Fibroblast of peridontal ligament (primary cell): ENCODE data around the gene PLCL2.
A peak's percentile ranks its signal among the peaks of the same experiment; 100 is the strongest.
"Not testable (repeated sequence)": the region's sequence is repeated elsewhere in the genome, so short reads cannot be mapped to it uniquely, and the experiment has no call there.

Experiments used
- DNase-seq: peaks from one replicate; pipeline ENCODE4 v3.0.0-alpha.2; 2010; ENCODE audit errors: extremely low read depth

PLCL2 gene

DNA sequence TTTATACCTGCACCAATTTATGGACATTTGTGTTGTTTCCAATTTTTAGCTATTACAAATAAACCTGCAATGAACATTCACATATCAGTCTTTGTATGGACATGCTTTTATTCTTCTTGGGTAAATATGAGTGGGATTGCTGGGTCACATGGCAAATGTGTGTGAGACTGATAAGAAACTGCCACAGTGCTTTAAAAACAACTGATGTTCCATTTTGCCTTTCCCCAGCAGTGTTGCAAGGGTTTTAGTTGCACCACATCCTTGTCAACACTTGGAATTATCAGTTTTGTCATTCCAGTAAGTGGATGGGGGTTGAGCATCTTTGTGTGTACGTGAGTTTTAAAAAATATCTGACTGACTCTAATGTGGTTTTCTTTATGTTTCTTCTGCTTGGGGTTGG, 191.2 kb downstream of the PLCL2 start:
- no peak for DNase-seq

DNA sequence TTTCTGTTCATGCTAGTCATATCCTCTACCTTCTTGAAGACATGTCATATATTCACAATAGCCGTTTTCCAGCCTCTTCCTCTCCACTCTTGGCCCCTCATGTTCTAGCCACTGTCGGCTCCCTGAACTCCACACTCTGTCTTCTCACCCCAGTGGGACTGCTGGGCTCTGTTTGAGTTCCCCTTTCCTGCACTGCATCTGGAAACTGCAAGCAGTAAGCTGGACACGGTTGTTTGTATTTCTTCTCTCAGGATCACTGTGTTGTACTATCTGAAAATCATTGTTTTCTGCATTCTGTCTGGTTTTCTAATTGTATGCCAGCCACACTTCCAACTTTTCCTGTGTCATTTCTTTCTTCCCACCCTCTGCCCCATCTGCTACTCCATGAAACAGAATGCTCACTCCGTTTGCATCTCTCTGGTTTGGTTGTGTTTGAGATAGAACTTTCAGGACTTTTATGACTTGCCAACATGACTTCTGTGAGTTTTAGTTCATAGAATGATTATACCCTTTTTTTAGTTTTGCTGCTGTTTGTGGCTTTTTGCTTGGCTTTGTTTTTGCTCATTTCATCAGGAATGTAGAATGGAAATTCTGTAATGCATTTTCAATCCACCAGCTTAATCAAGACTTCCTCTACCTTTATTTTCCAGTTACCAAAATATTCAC, 192.3 kb downstream of the PLCL2 start:
- DNase-seq = no peak

DNA sequence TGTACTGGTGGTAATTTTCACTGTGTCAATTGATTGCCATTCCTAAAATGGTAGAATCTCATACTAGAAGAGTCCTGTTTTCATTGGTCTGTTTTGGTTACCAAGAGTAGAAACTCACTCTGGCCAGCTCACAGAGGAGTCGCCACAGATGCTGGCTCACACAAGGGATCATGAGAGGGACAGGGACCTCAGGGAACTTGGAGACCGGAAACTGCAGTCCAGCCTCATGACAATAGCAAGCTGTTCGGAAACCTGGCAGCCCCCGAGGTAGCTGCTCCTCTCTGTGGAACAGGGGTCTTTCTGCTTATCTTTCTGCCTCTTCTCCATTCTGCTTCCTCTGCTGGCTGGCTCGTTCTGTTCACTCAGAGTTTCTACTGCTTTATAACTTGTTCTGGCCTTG, 192.9 kb downstream of the PLCL2 start:
- no peak for DNase-seq

DNA sequence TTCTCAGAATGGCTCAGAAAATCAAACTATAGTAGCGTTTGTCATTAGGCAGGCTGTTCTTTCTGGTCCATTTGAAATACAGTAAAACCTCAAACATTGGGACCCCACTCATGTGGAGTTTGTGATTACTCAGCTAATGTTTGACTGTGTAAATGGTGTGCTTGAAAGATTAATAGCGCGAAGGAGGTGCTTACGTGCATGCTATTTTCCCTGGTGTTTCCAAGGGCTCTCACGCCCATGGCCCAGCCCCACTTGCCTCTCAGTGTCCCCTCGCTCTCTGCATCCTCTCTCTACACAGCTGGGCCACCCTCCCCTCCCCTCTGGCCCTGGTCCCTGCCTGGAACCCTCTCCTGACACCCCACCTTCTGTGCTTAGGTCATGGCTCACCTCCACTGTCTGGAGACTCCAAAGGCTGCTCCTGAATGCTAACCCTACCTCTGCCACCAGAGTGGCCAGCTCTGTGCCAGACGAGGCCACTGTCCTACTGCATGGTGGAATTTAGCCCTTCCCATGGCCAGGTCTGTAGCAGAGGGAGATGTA, 194.2 kb downstream of the PLCL2 start:
- no peak for DNase-seq

DNA sequence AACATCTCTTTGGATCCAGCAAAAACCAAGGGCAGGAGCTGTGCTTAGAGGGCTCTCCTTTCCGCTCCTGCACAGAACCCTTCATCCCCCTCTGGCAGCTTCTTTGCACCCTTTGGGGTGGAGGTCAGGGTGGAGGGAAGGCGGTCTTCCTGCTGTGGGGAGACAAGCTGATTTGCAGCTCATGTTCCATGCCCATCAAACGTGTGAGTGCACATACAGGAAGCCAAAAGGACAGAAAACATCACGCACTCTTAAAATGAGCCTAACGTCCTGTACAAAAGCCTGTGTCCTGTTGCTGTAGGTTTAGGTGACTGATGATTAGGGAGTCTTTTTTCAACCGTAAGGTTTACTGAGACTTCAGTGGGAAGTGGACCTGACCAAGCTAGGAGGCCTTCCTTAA, 195.2 kb downstream of the PLCL2 start:
- no peak for DNase-seq

DNA sequence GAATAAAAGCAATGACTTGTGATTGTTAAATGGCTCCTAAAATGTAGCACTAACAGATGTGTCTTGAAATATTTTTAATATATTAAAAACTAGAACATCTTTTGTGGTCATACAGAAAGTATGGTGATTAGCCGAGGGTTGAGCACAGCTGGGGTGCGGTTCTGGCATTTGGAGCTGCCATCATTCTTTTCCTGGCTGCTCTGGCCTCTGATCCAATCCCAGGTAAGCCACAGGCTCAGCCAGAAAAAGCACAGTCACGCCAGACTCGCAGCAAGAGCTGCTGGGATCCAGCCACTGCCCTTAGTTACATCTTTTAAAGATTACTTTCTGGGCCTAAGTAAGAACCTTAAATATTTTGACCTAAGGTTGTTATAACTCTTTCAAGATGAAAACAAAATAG, 196.8 kb downstream of the PLCL2 start:
- no peak for DNase-seq

DNA sequence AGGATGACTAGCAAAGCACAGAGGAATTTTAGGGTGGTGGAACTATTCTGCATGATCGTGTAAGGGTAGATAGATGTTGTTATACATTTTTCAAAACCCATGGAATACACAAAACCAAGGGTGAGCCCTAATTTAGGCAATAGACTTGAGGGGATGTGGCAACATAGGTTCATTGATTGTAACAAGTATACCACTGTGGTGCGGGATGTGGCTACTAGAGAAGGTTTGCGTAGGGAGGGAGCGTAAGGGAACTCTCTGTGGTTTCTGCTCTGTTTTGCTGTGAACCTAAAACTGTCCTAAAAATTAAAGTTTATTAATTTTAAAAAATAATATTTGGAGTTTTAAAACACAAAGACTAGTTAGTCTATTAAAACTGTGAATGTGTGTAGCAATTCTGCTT, 202.8 kb downstream of the PLCL2 start:
- DNase-seq = no peak

DNA sequence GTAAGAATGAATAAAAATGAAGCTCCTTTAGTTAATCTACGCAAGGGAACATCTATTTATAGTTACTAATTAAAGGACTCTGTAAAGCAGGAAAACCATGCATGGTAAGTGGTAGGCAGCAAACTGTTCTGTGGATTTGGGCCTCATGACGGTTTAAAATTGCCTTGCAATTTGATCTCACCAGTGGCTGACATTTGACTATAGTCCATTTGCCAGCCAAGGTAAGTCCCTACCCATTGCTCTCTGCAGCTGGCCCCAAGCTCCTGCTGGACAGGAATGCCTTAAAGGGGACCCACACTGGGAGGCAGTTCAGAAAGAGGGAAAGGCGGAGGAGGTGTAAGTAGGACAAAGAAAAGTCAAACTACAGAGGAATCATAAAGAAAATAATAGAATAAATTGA, 203.3 kb downstream of the PLCL2 start:
- no peak for DNase-seq

DNA sequence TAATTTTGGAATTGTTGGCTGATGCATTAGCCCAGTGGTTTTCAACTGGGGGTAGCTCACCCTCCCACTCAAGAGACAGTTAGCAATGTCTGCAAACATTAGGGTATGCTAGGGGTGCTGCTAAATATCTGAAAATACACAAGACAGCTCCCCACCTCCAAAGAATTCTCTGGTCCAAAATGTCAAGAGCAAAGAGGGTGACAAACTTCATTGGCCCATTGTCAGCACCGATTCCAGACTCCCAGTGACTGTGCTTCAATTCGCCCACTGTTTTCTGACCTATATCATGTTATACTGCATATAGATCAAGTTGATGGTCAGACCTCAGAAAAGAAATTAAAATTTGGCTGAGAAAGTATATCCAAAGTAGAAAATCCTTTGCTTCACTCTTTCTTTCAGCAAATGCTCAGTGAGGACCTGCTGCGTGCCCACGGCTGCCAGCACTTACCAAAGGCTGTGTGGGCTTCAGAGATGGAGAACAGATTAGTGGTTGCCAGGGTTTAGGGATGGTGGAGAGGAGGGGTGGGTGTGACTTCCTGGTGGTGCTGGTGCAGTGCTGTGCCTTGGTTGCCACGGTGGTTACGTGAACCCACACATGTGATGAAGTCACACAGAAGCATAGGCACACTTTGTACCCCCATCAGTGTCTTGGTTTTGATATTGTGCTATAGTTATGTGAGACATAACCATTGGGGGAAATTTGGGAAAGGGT, 204.0 kb downstream of the PLCL2 start:
- DNase-seq = no peak

DNA sequence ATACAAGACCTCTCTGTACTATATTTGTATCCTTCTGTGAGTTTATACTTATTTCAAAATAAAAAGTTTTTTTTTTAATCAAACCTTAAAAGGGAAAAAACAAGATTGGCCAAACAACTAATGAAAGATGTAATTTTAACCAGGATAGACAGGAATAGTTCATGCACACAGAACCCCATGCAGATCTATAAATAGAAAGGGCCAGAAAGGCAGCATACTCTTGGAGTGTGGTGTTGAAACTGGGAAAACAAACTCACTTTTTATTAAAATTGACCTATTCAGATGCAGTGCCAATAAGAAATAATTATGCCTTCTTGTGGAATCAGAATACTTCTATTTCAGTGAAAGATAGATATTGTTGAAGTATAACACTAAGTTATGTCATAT, 204.6 kb downstream of the PLCL2 start:
- peak; percentile 15 for DNase-seq

DNA sequence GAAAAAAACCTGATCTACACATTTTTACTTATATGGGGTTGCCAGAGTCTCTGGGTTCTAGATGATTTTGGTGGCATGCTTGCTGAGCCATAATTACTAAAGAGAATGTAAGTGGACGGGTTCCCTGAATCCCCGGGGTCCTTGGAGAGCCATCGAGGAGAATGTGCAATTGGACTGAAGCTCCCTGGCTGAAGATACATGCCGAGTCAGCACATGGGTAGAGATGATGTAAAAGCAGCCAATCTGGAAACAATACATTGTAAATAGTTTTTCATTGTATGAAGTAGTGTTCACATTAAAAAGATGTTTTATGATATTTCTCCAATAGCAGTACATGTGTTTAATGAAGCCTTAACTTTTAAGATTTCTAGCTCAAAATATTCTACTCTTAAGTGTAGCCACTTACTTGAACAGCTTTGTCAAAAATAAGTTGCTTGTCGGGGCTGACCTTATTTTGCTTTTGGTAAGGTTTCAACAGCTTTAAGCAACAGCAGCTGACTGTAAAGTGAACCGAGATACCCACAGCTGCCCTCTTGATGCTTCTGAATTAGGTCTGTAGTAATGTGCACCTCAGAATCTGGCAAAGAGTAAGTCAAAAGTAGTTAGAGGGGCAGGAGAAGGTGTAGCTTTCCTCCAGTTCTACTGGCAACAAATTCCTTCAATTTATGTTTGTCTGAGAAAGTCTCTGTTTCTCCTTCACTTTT, 205.7 kb downstream of the PLCL2 start:
- DNase-seq = peak; percentile 24

DNA sequence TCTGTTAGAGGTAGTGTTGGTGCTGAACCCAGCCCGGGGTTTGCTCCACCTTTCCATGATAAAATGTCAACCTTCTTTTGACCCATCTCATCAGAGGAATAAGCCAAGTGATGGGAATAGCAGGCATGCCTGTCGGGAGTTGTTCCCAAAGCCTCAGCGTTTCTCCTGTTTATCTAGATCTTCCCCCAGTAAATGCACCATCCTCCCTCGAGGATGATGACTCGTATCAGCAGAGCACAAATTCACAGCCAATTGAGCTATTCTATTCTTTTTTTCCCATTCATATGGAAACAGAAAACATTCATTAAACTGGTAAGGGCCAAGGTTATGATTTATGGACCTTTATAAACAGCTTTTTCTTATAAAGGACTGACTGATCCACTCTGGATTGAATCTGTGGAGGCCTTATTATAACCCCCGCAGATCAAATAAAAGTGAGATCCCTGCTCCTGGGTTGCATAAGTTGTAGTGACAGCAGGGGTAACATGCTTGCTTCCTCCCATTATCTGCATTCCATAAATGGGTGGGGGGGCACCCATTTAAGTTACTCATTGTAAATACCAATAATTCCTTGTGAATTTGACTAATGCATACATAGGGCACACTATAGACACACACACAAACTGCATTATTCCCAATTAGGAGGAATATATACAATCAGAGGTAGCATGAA, 207.3 kb downstream of the PLCL2 start:
- DNase-seq = peak; percentile 22

DNA sequence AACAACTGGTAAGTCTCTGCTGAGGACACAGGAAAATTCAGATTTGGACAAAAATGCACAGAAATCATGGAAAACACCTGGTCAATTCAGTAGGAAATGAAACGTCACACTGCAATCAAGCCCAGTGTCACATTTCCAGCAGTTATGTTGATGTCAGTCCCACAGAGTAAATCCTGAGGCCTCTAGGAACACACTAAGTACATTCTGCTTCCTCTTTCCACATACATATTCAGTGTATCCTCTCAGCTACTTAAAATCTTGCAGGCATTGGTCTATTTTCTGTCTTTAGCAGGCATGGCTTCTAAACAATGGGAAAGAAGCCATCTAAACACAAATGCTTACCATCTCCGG, 207.8 kb downstream of the PLCL2 start:
- no peak for DNase-seq

DNA sequence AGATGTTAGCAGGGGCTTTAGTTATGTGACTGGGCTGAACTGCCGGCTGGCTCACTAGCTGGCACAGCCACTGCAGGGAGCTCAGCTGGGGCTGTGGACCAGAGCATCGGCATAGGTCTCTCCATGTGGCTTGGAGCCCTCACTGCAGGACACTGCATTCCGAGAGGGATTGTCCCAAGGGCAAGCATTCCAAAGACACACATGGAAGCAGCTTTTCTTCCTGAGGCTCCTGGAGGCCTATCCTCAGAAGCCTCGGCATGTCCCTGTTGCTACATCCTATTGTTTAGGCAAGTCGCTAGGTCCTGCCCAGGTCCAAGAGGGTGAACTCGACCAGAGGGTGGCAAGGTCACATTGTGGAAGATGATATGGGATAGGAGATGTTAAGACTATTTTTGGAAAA, 209.8 kb downstream of the PLCL2 start:
- DNase-seq = no peak

DNA sequence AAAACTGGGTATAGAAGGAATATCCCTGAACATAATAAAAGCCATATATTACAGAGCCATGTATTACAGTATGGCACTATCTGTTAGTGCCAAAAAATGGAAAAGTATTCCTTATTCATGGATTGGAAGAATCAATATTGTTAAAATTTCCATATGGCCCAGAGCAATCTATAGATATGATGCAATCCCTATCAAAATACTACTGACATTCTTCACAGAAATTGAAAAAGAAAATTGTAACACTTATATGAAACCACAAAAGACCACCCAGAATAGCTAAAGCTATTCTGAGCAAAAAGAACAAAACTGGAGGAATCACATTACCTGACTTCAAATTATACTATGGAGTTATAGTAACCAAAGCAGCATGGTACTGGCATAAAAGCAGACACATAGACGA, 218.8 kb downstream of the PLCL2 start:
- DNase-seq = no peak

DNA sequence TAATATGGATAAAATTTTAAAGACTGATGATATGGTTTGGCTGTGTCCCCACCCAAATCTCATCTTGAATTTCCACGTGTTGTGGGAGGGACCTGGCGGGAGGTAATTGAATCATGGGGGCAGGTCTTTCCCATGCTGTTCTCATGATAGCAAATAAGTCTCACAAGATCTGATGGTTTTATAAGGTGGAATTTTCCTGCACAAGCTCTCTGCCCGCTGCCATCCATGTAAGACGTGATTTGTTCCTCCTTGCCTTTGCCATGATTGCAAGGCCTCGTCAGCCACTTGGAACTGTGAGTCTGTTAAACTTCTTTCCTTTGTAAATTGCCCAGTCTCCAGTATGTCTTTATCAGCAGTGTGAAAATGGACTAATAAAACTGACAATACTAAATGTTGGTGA, 222.0 kb downstream of the PLCL2 start:
- DNase-seq = not testable (repeated sequence)

DNA sequence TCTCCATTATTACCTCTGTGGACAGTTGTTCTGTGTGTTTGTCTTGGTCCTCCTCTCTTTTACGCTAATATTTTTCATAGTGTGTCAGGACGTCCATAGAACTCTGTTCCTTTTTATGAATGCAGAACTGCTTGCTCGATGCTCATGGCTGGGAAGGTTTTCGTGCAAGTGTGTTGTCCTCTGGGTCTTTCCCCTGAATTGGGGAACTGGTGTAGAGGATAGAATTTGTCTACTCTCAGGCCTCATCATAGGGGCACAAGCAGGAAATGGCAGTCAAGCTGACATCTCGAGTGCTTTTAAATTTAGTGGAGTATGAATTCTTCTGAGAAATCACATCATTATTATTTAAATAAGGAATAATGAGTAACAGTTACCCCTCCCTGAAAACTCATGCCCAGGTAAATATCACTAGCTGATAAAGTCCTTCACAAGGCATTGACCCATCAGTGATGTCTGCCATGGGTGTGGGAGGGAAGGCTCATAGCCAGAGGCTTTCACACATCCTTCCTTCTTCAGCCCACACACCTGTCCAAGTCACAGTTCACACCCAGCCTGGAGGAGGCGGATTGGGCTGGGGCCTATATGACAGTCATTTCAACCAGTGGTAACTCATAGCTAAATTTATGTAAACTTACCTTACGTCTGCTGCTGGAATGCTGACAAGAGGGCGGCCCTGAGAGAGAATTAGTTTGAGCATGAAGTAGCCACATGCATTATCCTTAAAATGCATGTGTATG, 226.1 kb downstream of the PLCL2 start:
- no peak for DNase-seq

DNA sequence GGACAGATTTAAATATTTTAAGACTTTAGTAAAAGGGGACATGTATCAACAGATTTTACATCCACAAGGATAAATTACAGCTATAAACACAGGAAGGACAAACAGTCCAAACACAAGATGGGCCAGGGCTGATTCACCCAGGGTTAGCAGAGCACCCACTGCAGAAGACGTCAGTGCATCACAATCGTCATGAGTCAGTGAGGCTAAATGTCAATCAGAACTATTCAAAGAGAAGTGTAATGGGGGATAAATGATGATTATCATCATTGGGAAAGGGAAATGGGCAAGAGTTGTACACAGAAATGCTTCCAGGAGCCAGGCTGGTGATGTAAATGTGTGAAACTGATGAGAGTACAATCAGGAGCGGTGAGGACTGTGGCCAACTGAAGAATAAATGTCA, 226.8 kb downstream of the PLCL2 start:
- DNase-seq = peak; percentile 29

DNA sequence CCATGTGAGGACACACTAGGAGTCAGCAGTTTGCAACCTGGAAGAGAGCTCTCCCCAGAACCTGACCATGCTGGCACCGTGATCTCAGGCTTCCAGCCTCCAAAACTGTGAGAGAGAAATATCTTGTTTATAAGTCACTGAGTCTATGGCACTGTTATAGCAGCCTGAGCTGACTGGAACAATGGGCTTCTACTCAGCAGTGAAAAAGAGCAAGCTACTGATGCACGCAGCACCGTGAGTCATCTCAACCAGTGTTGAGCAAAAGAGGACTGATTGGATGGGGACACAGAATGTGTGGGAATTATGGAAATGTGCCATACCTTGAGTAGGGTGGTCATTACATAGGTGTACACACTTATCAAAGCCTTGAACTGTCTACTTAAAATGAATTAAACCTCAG, 230.4 kb downstream of the PLCL2 start:
- DNase-seq = no peak

DNA sequence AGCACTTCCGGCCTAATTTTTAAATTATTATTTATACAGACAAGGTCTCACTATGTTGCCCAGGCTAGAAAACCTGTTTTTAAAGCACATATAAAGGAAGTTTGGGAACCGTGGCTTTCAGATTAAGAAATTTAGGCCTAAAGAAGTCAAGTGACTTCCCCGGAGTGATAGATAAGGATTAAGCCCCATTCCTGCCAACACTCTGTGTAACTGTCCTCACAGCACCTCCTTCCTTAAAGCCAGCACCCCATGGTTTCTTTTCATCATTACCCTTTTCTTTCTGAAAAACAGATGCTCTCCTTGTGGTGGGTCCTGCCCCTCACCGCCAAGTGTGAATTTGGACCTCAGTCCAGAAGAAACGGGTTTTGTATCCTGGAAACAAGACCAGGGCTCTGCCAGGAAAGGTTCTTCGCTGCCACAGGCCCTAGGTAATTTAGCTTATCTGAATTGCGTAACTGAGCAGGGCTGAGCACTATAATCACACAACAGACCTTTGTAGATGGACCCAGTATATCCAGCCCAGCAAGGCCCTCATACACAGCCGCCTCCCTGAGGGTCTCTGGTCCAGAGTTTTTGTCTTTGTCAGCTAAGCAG, 231.3 kb downstream of the PLCL2 start:
- DNase-seq = no peak

DNA sequence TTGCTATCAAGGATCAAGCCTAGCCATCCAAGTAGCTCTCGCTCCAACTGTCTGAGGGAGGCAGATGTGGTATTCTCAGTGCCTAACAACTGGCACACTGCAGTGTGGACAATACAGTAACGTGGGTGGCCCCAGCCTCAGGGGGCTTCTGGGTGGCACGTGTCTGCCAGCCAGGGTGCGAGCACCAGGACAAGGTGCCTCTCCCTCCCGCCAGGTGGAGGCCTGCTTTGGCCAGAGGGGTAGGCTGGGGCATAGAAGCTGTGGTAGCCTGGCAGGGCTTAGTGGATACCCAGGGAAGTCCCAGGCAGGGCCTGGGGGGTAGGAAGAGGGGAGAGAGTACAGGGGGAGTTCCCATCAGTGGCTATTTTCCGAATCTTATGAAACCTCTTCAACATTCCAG, 234.0 kb downstream of the PLCL2 start:
- no peak for DNase-seq
